Keratinocyte (primary cell): Measurements from ENCODE around the gene CDS2. TPM values are rescaled to one million over a fixed set of nuclear protein-coding genes. Genes with fewer than 3 reads are reported as not detected.

Experiments used
- DNase-seq: peaks from one replicate; pipeline ENCODE4 v3.0.0-alpha.2; 2011; ENCODE audit warnings: low read depth, missing footprints, low spot score
- FAIRE-seq: peaks from 2 replicates; lab custom pipeline; 2011; peaks lifted over from hg19 to GRCh38; lab: Jason Lieb, UNC
- H2AFZ ChIP-seq: 2 replicates; pipeline ENCODE4 v1.6.0; 2012; ENCODE audit warnings: low read length, control low read depth, inconsistent platforms; ENCODE audit not compliant: control insufficient read depth
- H3K27ac ChIP-seq: 2 replicates; pipeline ENCODE4 v1.5.1; 2011; ENCODE audit warnings: low read length; ENCODE audit not compliant: control insufficient read depth, insufficient read depth
- H3K27me3 ChIP-seq: 3 replicates; pipeline ENCODE4 v1.6.0; 2011; ENCODE audit warnings: low read length; ENCODE audit not compliant: control insufficient read depth, insufficient read depth; ENCODE audit errors: extremely low read depth
- H3K36me3 ChIP-seq, 2 experiments: 2 replicates in 1 of 2; 3 replicates in 1 of 2; pipeline ENCODE4 v1.5.1; 2011; ENCODE audit warnings: low read length in 2 of 2, mild to moderate bottlenecking in 1 of 2; ENCODE audit not compliant: control insufficient read depth in 2 of 2, insufficient read depth in 2 of 2; ENCODE audit errors: extremely low read depth in 1 of 2
- H3K4me1 ChIP-seq: 3 replicates; pipeline ENCODE4 v1.5.1; 2011; ENCODE audit warnings: low read length; ENCODE audit not compliant: control insufficient read depth, insufficient read depth; ENCODE audit errors: extremely low read depth
- H3K4me2 ChIP-seq: 3 replicates; pipeline ENCODE4 v1.6.0; 2011; ENCODE audit warnings: low read depth, low read length; ENCODE audit not compliant: control insufficient read depth, insufficient read depth; ENCODE audit errors: extremely low read depth
- H3K4me3 ChIP-seq, 3 experiments: fragments of 200-600 bp in 1 of 3; sonication (generic) in 1 of 3; 2 replicates in 2 of 3; 3 replicates in 1 of 3; pipeline ENCODE4 v1.5.1; 2011 to 2016; ENCODE audit warnings: low read length in 3 of 3, mild to moderate bottlenecking in 3 of 3, control low read depth in 2 of 3, inconsistent platforms in 1 of 3, low read depth in 1 of 3, mixed read lengths in 1 of 3, mixed run types in 1 of 3, moderate library complexity in 1 of 3; ENCODE audit not compliant: control insufficient read depth in 2 of 3, insufficient read depth in 2 of 3; ENCODE audit errors: extremely low read depth in 1 of 3
- H3K79me2 ChIP-seq: 2 replicates; pipeline ENCODE4 v1.6.0; 2012; ENCODE audit warnings: low read length; ENCODE audit not compliant: control insufficient read depth, insufficient read depth
- H3K9ac ChIP-seq: 3 replicates; pipeline ENCODE4 v1.6.0; 2011; ENCODE audit warnings: low read length; ENCODE audit not compliant: control insufficient read depth, insufficient read depth; ENCODE audit errors: extremely low read depth
- H3K9me1 ChIP-seq: 3 replicates; pipeline ENCODE4 v1.6.0; 2011; ENCODE audit warnings: low read length; ENCODE audit not compliant: control insufficient read depth, insufficient read depth; ENCODE audit errors: extremely low read depth
- H3K9me3 ChIP-seq: 2 replicates; pipeline ENCODE4 v1.5.1; 2012; ENCODE audit warnings: low read depth, low read length; ENCODE audit not compliant: control insufficient read depth
- H4K20me1 ChIP-seq: 3 replicates; pipeline ENCODE4 v1.6.0; 2011; ENCODE audit warnings: low read length; ENCODE audit not compliant: control insufficient read depth, insufficient read depth; ENCODE audit errors: extremely low read depth
- EZH2 ChIP-seq: IDR thresholded peaks from one replicate; pipeline ENCODE4 v1.6.1; 2012; ENCODE audit warnings: inconsistent platforms, mild to moderate bottlenecking, low read length, moderate library complexity
- dilution Hi-C: fragments of 300-500 bp; cut with MboI; formaldehyde crosslinking; loops from one replicate; pipeline ENCODE4 v1.7.0; 2020; ENCODE audit warnings: low sequenced_read_pairs; ENCODE audit not compliant: extremely low pct_ligation_motif_present
- polyA plus RNA-seq, 5 experiments: library from polyadenylated mRNA; depleted of rRNA in 3 of 5; stranded (reverse) in 3 of 5; stranded (forward) in 1 of 5; unstranded in 1 of 5; fragments of >200 nt; gene quantifications; 1 replicate in 1 of 5; 2 replicates in 3 of 5; 3 replicates in 1 of 5; pipeline versions ENCODE4 v1.2.1 to v1.2.3, GENCODE V29; 2011 to 2012; ENCODE audit warnings: missing spikeins in 2 of 5, low read depth in 1 of 5, low replicate concordance in 1 of 5
- TF ChIP-seq, protein P1 (sequence below), 3 experiments: IDR thresholded peaks in 1 of 3; conservative IDR thresholded peaks in 1 of 3; optimal IDR thresholded peaks in 1 of 3; 2 replicates in 2 of 3; 3 replicates in 1 of 3; pipeline versions ENCODE3 to v1.5.1; 2011; ENCODE audit warnings: low read length in 3 of 3, mild to moderate bottlenecking in 3 of 3, moderate library complexity in 2 of 3, control low read depth in 1 of 3, inconsistent platforms in 1 of 3; ENCODE audit not compliant: insufficient read depth in 2 of 3; ENCODE audit errors: extremely low read depth in 1 of 3

CDS2 gene
- polyA plus RNA-seq, 1 donor (not counting 4 experiments of a cell fraction or from before 2014, with no cell fraction given) = 67.1 TPM

DNA sequence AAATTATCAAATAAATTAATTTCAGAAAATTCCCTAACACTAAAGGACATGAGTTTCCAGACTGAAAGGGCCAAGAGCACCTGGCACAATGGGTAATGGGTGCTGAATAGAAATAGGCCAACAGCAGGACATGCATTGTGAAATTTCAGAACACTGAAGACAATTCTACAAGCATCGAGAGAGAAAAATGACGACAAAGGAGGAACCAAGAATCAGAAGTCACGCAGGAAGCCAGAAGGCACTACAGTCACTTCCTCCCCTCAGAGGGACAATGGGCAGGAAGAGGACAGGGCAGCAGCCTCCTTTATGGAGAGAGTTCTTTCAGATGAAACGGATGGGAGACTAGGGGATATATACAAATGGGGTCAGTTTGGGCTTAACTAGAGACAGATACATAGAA, 36.6 kb upstream of the CDS2 start:
- DNase-seq (no peak), FAIRE-seq (peak; percentile 17)
- H3K9me1 ChIP-seq = no peaks in the 10 kb centered on the region
- no peak overlapping the region for H3K4me3 ChIP-seq
- no peak overlapping the region for H3K9ac ChIP-seq
- no peaks in the 10 kb centered on the region for H3K9me3 ChIP-seq
- H3K36me3 ChIP-seq = peaks cover 0 to 3% of the 10 kb centered on the region in 2 experiments
- dilution Hi-C loops = no loop called here
- H3K4me1 ChIP-seq = no peaks in the 10 kb centered on the region
- no peak for TF ChIP-seq EZH2
- TF ChIP-seq, protein P1, sequence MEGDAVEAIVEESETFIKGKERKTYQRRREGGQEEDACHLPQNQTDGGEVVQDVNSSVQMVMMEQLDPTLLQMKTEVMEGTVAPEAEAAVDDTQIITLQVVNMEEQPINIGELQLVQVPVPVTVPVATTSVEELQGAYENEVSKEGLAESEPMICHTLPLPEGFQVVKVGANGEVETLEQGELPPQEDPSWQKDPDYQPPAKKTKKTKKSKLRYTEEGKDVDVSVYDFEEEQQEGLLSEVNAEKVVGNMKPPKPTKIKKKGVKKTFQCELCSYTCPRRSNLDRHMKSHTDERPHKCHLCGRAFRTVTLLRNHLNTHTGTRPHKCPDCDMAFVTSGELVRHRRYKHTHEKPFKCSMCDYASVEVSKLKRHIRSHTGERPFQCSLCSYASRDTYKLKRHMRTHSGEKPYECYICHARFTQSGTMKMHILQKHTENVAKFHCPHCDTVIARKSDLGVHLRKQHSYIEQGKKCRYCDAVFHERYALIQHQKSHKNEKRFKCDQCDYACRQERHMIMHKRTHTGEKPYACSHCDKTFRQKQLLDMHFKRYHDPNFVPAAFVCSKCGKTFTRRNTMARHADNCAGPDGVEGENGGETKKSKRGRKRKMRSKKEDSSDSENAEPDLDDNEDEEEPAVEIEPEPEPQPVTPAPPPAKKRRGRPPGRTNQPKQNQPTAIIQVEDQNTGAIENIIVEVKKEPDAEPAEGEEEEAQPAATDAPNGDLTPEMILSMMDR (optimal IDR thresholded peaks at IDR 0.05 in 1 of 3, IDR thresholded peaks at IDR 0.05 in 1 of 3, conservative IDR thresholded peaks at IDR 0.05 in 1 of 3; ENCODE audit: extremely low read depth in 1 of 3, insufficient read depth in 2 of 3, low read length in 3 of 3) = no peak
- no peaks in the 10 kb centered on the region for H3K27me3 ChIP-seq
- no peak overlapping the region for H3K4me2 ChIP-seq
- no peaks in the 10 kb centered on the region for H4K20me1 ChIP-seq
- no peak overlapping the region for H3K27ac ChIP-seq
- H3K79me2 ChIP-seq = no peaks in the 10 kb centered on the region
- H2AFZ ChIP-seq = no peak overlapping the region

- FAIRE-seq = no peak
Measured at GRCh38 chr20:5091902-5092301, 34.9 kb upstream of the CDS2 start.

More at GRCh38 chr20:5091902-5092301, 34.9 kb upstream of the CDS2 start:
- no peaks in the 10 kb centered on the region for H3K4me1 ChIP-seq
- H3K9me3 ChIP-seq = no peaks in the 10 kb centered on the region
- dilution Hi-C loops = no loop called here
- H3K9ac ChIP-seq = no peak overlapping the region
- no peak overlapping the region for H3K4me3 ChIP-seq
- H3K27ac ChIP-seq = no peak overlapping the region
- TF ChIP-seq, protein P1 (optimal IDR thresholded peaks at IDR 0.05 in 1 of 3, IDR thresholded peaks at IDR 0.05 in 1 of 3, conservative IDR thresholded peaks at IDR 0.05 in 1 of 3; ENCODE audit: extremely low read depth in 1 of 3, insufficient read depth in 2 of 3, low read length in 3 of 3) = no peak
- no peak for TF ChIP-seq EZH2
- H3K4me2 ChIP-seq = no peak overlapping the region
- no peaks in the 10 kb centered on the region for H3K9me1 ChIP-seq
- DNase-seq = no peak
- H4K20me1 ChIP-seq = no peaks in the 10 kb centered on the region
- H3K36me3 ChIP-seq = peaks cover 3% of the 10 kb centered on the region in 2 experiments
- no peaks in the 10 kb centered on the region for H3K79me2 ChIP-seq
- no peaks in the 10 kb centered on the region for H3K27me3 ChIP-seq
- H2AFZ ChIP-seq = no peak overlapping the region
